Esophagus (tissue), 2 donors: ENCODE measurements around the gene FSTL1. TPM values are rescaled to one million over a fixed set of nuclear protein-coding genes. Genes with fewer than 3 reads are reported as not detected.

Source experiments
- H3K27ac ChIP-seq, 2 donors: one replicate each; pipeline ENCODE4 v1.5.1; 2013; ENCODE audit warnings: low read depth in 2 of 2, mild to moderate bottlenecking in 2 of 2, inconsistent platforms in 1 of 2, low read length in 1 of 2, moderate library complexity in 1 of 2
- H3K27me3 ChIP-seq, 2 donors: one replicate each; pipeline ENCODE4 v1.6.1; 2013; ENCODE audit warnings: low read length in 2 of 2, control low read depth in 1 of 2, mild to moderate bottlenecking in 1 of 2; ENCODE audit not compliant: insufficient read depth in 2 of 2, control insufficient read depth in 1 of 2
- H3K36me3 ChIP-seq, 2 donors: one replicate each; pipeline ENCODE4 v1.6.1; 2013; ENCODE audit warnings: low read length in 1 of 2; ENCODE audit not compliant: control insufficient read depth in 2 of 2, insufficient read depth in 2 of 2
- H3K4me1 ChIP-seq, 2 donors: one replicate each; pipeline ENCODE4 v1.6.1; 2013; ENCODE audit warnings: low read length in 1 of 2; ENCODE audit not compliant: control insufficient read depth in 2 of 2, insufficient read depth in 2 of 2
- H3K4me3 ChIP-seq, 2 donors: one replicate each; pipeline ENCODE4 v1.5.1; 2013; ENCODE audit warnings: low read length in 2 of 2, mild to moderate bottlenecking in 2 of 2, low read depth in 1 of 2, moderate library complexity in 1 of 2
- H3K9me3 ChIP-seq, 2 donors: one replicate each; pipeline ENCODE4 v1.6.1; 2013; ENCODE audit warnings: mild to moderate bottlenecking in 2 of 2, low read depth in 1 of 2, low read length in 1 of 2, moderate library complexity in 1 of 2; ENCODE audit not compliant: control insufficient read depth in 2 of 2, insufficient read depth in 1 of 2
- WGBS, 2 donors: extraction: QIAGEN DNeasy Blood & Tissue Kit; methylation state at CpG; one replicate each; pipeline ENCODE4 v1.1.7; 2013; 5-methylcytosine and 5-hydroxymethylcytosine counted together
- polyA plus RNA-seq, 2 donors: library from polyadenylated mRNA; stranded (reverse); fragments of 200-250 nt; gene quantifications; one replicate each; pipeline ENCODE4 v1.2.3, GENCODE V29; 2013
- donor health status: healthy with polysubstance abuse.
- donor health status: Bipolar disorder and iron deficiency.

FSTL1 gene
- polyA plus RNA-seq, 2 donors: 5.4 to 10.7 TPM

GRCh38 chr3:120487191-120487650 is 36.4 kb upstream of the FSTL1 start:
- H3K27me3 ChIP-seq: no peaks in the 10 kb centered on the region
- WGBS, 2 donors: 35 to 50% methylated on average over 3 of the region's 3 CpGs
- no peak overlapping the region for H3K27ac ChIP-seq
- H3K4me1 ChIP-seq: no peaks in the 10 kb centered on the region
- no peak overlapping the region for H3K4me3 ChIP-seq
- H3K36me3 ChIP-seq: no peaks in the 10 kb centered on the region
- no peaks in the 10 kb centered on the region for H3K9me3 ChIP-seq

- WGBS, 2 donors: 84 to 85% methylated on average over 2 of the region's 2 CpGs
These were observed 30.3 kb upstream of the FSTL1 start for GRCh38 chr3:120481081-120481480.

GRCh38 chr3:120477781-120478180 is 27.0 kb upstream of the FSTL1 start:
- H3K36me3 ChIP-seq: no peaks in the 10 kb centered on the region
- WGBS, 2 donors: 65 to 66% methylated on average over 4 of the region's 4 CpGs
- H3K4me3 ChIP-seq: no peak overlapping the region
- no peaks in the 10 kb centered on the region for H3K27me3 ChIP-seq
- no peak overlapping the region for H3K27ac ChIP-seq
- no peaks in the 10 kb centered on the region for H3K4me1 ChIP-seq
- H3K9me3 ChIP-seq: no peaks in the 10 kb centered on the region

More at GRCh38 chr3:120481081-120481480, 30.3 kb upstream of the FSTL1 start:
- Histone ChIP-seq H3K36me3 (no peaks in the 10 kb centered on the region), H3K4me1 (no peaks in the 10 kb centered on the region), H3K9me3 (no peaks in the 10 kb centered on the region), H3K27me3 (no peaks in the 10 kb centered on the region), H3K27ac (no peak overlapping the region), H3K4me3 (no peak overlapping the region)

GRCh38 chr3:120475722-120476377 is 25.1 kb upstream of the FSTL1 start:
- 80 to 86% methylated on average over 6 of the region's 6 CpGs for WGBS, 2 donors
- no peaks in the 10 kb centered on the region for H3K36me3 ChIP-seq
- no peaks in the 10 kb centered on the region for H3K9me3 ChIP-seq

GRCh38 chr3:120473896-120474675 is 23.3 kb upstream of the FSTL1 start:
- H3K27ac ChIP-seq: no peak overlapping the region
- H3K4me1 ChIP-seq: peaks cover 1 to 2% of the 10 kb centered on the region in 2 donors
- no peaks in the 10 kb centered on the region for H3K36me3 ChIP-seq
- no peaks in the 10 kb centered on the region for H3K9me3 ChIP-seq
- WGBS, 2 donors: 93 to 94% methylated on average over 3 of the region's 3 CpGs
- H3K4me3 ChIP-seq: no peak overlapping the region
- no peaks in the 10 kb centered on the region for H3K27me3 ChIP-seq

More at GRCh38 chr3:120475722-120476377, 25.1 kb upstream of the FSTL1 start:
- H3K27ac ChIP-seq: no peak overlapping the region
- H3K4me1 ChIP-seq: no peaks in the 10 kb centered on the region
- H3K27me3 ChIP-seq: no peaks in the 10 kb centered on the region
- no peak overlapping the region for H3K4me3 ChIP-seq

GRCh38 chr3:120473389-120473788 is 22.6 kb upstream of the FSTL1 start:
- Histone ChIP-seq H3K4me3 (no peak overlapping the region), H3K4me1 (peaks cover 2 to 6% of the 10 kb centered on the region in 2 donors), H3K27ac (no peak overlapping the region), H3K36me3 (no peaks in the 10 kb centered on the region), H3K9me3 (no peaks in the 10 kb centered on the region), H3K27me3 (no peaks in the 10 kb centered on the region)
- 80 to 92% methylated on average over 2 of the region's 2 CpGs for WGBS, 2 donors

- Histone ChIP-seq H3K27me3 (no peaks in the 10 kb centered on the region), H3K4me1 (peaks cover 2 to 6% of the 10 kb centered on the region in 2 donors), H3K27ac (no peak overlapping the region), H3K36me3 (no peaks in the 10 kb centered on the region), H3K9me3 (no peaks in the 10 kb centered on the region), H3K4me3 (no peak overlapping the region)
- 78 to 89% methylated on average over 3 of the region's 3 CpGs for WGBS, 2 donors
These were observed 21.5 kb upstream of the FSTL1 start for GRCh38 chr3:120472121-120472844.

GRCh38 chr3:120471643-120472042 is 20.9 kb upstream of the FSTL1 start:
- no peaks in the 10 kb centered on the region for H3K27me3 ChIP-seq
- H3K27ac ChIP-seq: no peak overlapping the region
- peaks cover 2 to 6% of the 10 kb centered on the region in 2 donors for H3K4me1 ChIP-seq
- no peaks in the 10 kb centered on the region for H3K9me3 ChIP-seq
- H3K4me3 ChIP-seq: no peak overlapping the region
- WGBS, 2 donors: 72 to 76% methylated on average over 3 of the region's 3 CpGs
- no peaks in the 10 kb centered on the region for H3K36me3 ChIP-seq

- WGBS, 2 donors: 19 to 25% methylated on average over 2 of the region's 2 CpGs
- H3K9me3 ChIP-seq: no peaks in the 10 kb centered on the region
- H3K27ac ChIP-seq: no peak overlapping the region
These were observed 20.1 kb upstream of the FSTL1 start for GRCh38 chr3:120470870-120471269.

More at GRCh38 chr3:120470870-120471269, 20.1 kb upstream of the FSTL1 start:
- Histone ChIP-seq H3K4me1 (peaks cover 2 to 6% of the 10 kb centered on the region in 2 donors), H3K27me3 (no peaks in the 10 kb centered on the region), H3K36me3 (no peaks in the 10 kb centered on the region), H3K4me3 (no peak overlapping the region)
